H1 (cell line): ENCODE measurements around the gene RAP1GAP. TPM values are rescaled to one million over a fixed set of nuclear protein-coding genes. Genes with fewer than 3 reads are reported as not detected.

Source experiments
- CTCF ChIA-PET: fragments of 300-600 bp; sonication (Branson Sonifier 250); formaldehyde crosslinking; loops from one replicate; lab custom pipeline; 2021; ENCODE audit not compliant: partially characterized antibody; lab: Charles Lee
- POLR2A ChIA-PET: fragments of 300-600 bp; sonication (Branson Sonifier 250); formaldehyde crosslinking; loops from one replicate; lab custom pipeline; 2021; ENCODE audit warnings: inconsistent platforms; ENCODE audit not compliant: partially characterized antibody; lab: Charles Lee
- DNase-seq, 2 experiments: peaks; one replicate each; pipeline versions ENCODE4 v3.0.0 to v3.0.0-alpha.2; 2010 to 2022; ENCODE audit warnings: low spot score in 2 of 2, low read depth in 1 of 2, mixed read lengths in 1 of 2
- FAIRE-seq: peaks from 2 replicates; lab custom pipeline; 2011; peaks lifted over from hg19 to GRCh38; lab: Jason Lieb, UNC
- H2AFZ ChIP-seq: 2 replicates; pipeline ENCODE4 v1.8.1; 2012; ENCODE audit warnings: low read length, inconsistent platforms
- H2AK5ac ChIP-seq: 2 replicates; pipeline ENCODE4 v1.6.1; 2013; ENCODE audit warnings: low read depth, low read length
- H2BK120ac ChIP-seq: replicated peaks from 2 replicates; pipeline ENCODE3; 2013; ENCODE audit warnings: low read depth, low read length, inconsistent platforms
- H2BK12ac ChIP-seq: 2 replicates; pipeline ENCODE4 v1.6.1; 2013; ENCODE audit warnings: low read depth, low read length
- H2BK15ac ChIP-seq: 2 replicates; pipeline ENCODE4 v1.6.1; 2013; ENCODE audit warnings: low read length
- H2BK20ac ChIP-seq: 2 replicates; pipeline ENCODE4 v1.6.1; 2013; ENCODE audit warnings: low read length
- H2BK5ac ChIP-seq: 2 replicates; pipeline ENCODE4 v1.6.1; 2013; ENCODE audit warnings: low read depth, low read length
- H3K14ac ChIP-seq: 2 replicates; pipeline ENCODE4 v1.6.1; 2013; ENCODE audit warnings: inconsistent platforms; ENCODE audit not compliant: insufficient read length
- H3K18ac ChIP-seq: 2 replicates; pipeline ENCODE4 v1.6.1; 2013; ENCODE audit warnings: low read length; ENCODE audit errors: extremely low read depth
- H3K23ac ChIP-seq: 2 replicates; pipeline ENCODE4 v1.6.1; 2013; ENCODE audit warnings: inconsistent platforms; ENCODE audit not compliant: insufficient read length
- H3K23me2 ChIP-seq: 2 replicates; pipeline ENCODE4 v1.6.1; 2013; ENCODE audit warnings: low read depth, low read length
- H3K27ac ChIP-seq: 2 replicates; pipeline ENCODE4 v1.6.1; 2011; ENCODE audit warnings: low read depth, low read length, inconsistent platforms
- H3K27me3 ChIP-seq, 4 experiments: replicated peaks in 1 of 4; 1 replicate in 1 of 4; 2 replicates in 3 of 4; pipeline versions ENCODE4 v1.6.1 to v1.8.1; 2011 to 2013; ENCODE audit warnings: low read length in 3 of 4, mild to moderate bottlenecking in 3 of 4, inconsistent platforms in 2 of 4, mixed read lengths in 2 of 4, moderate library complexity in 1 of 4; ENCODE audit not compliant: control insufficient read depth in 3 of 4, insufficient read depth in 3 of 4; ENCODE audit errors: extremely low read depth in 1 of 4
- H3K36me3 ChIP-seq, 4 experiments: 2 replicates each; pipeline versions ENCODE4 v1.6.1 to v1.8.1; 2011 to 2013; ENCODE audit warnings: mild to moderate bottlenecking in 4 of 4, low read length in 3 of 4, moderate library complexity in 2 of 4, control low read depth in 1 of 4, inconsistent platforms in 1 of 4; ENCODE audit not compliant: insufficient read depth in 4 of 4, control insufficient read depth in 2 of 4
- H3K4ac ChIP-seq: replicated peaks from 2 replicates; pipeline ENCODE3; 2013; ENCODE audit warnings: low read length, low read depth, mixed read lengths, inconsistent platforms; ENCODE audit not compliant: insufficient read length
- H3K4me1 ChIP-seq, 4 experiments: replicated peaks in 1 of 4; 1 replicate in 1 of 4; 2 replicates in 3 of 4; pipeline versions ENCODE4 v1.6.1 to v1.8.1; 2011 to 2013; ENCODE audit warnings: low read length in 3 of 4, inconsistent platforms in 2 of 4, mixed read lengths in 1 of 4; ENCODE audit not compliant: insufficient read depth in 4 of 4, control insufficient read depth in 3 of 4
- H3K4me2 ChIP-seq, 2 experiments: 2 replicates each; pipeline versions ENCODE4 v1.6.1 to v1.8.1; 2011 to 2013; ENCODE audit warnings: low read depth in 2 of 2, low read length in 2 of 2, control low read depth in 1 of 2, inconsistent platforms in 1 of 2, mild to moderate bottlenecking in 1 of 2; ENCODE audit not compliant: insufficient read depth in 1 of 2
- H3K4me3 ChIP-seq, 4 experiments: fragments of 200-600, 300-600 bp in 1 of 4; sonication (generic), shearing (Covaris generic), sonication (Bioruptor Twin) in 1 of 4; 2 replicates each; pipeline versions ENCODE4 v1.5.1 to v1.8.1; 2011 to 2016; ENCODE audit warnings: low read length in 4 of 4, low read depth in 3 of 4, control low read depth in 2 of 4, inconsistent platforms in 2 of 4, mild to moderate bottlenecking in 2 of 4, mixed read lengths in 1 of 4, moderate library complexity in 1 of 4; ENCODE audit not compliant: insufficient read depth in 2 of 4; ENCODE audit errors: extremely low read depth in 1 of 4
- H3K56ac ChIP-seq: replicated peaks from 2 replicates; pipeline ENCODE3; 2013; ENCODE audit warnings: low read depth, mild to moderate bottlenecking, mixed read lengths, low read length, inconsistent platforms; ENCODE audit not compliant: insufficient read length
- H3K79me1 ChIP-seq: 2 replicates; pipeline ENCODE4 v1.6.1; 2013; ENCODE audit warnings: low read depth, low read length, control low read depth
- H3K79me2 ChIP-seq, 2 experiments: 2 replicates each; pipeline versions ENCODE4 v1.6.1 to v1.8.1; 2012 to 2013; ENCODE audit warnings: low read length in 2 of 2, mild to moderate bottlenecking in 2 of 2, inconsistent platforms in 1 of 2; ENCODE audit not compliant: insufficient read depth in 2 of 2, control insufficient read depth in 1 of 2
- H3K9ac ChIP-seq, 4 experiments: replicated peaks in 1 of 4; 1 replicate in 1 of 4; 2 replicates in 3 of 4; pipeline versions ENCODE4 v1.6.1 to v1.8.1; 2011 to 2013; ENCODE audit warnings: low read depth in 3 of 4, low read length in 3 of 4, control low read depth in 2 of 4, mild to moderate bottlenecking in 2 of 4, moderate library complexity in 2 of 4, inconsistent platforms in 1 of 4; ENCODE audit errors: extremely low read depth in 1 of 4
- H3K9me3 ChIP-seq, 2 experiments: 2 replicates each; pipeline versions ENCODE4 v1.6.1 to v1.8.1; 2012 to 2013; ENCODE audit warnings: mild to moderate bottlenecking in 2 of 2, moderate library complexity in 2 of 2, control low read depth in 1 of 2, inconsistent platforms in 1 of 2, low read depth in 1 of 2, low read length in 1 of 2, mixed read lengths in 1 of 2; ENCODE audit not compliant: insufficient read depth in 2 of 2
- H4K20me1 ChIP-seq, 2 experiments: replicated peaks in 1 of 2; 2 replicates each; pipeline versions ENCODE3 to v1.8.1; 2011 to 2013; ENCODE audit warnings: inconsistent platforms in 2 of 2, low read length in 2 of 2, mild to moderate bottlenecking in 1 of 2; ENCODE audit not compliant: insufficient read depth in 2 of 2, control insufficient read depth in 1 of 2
- H4K5ac ChIP-seq: 2 replicates; pipeline ENCODE4 v1.6.1; 2013; ENCODE audit warnings: low read length, low read depth, mixed read lengths, inconsistent platforms; ENCODE audit not compliant: insufficient read length
- H4K8ac ChIP-seq: 2 replicates; pipeline ENCODE4 v1.8.0; 2013; ENCODE audit warnings: mild to moderate bottlenecking, moderate library complexity, low read length, inconsistent platforms; ENCODE audit not compliant: insufficient read depth; ENCODE audit errors: extremely low read depth
- H4K91ac ChIP-seq: replicated peaks from 2 replicates; pipeline ENCODE3; 2013; ENCODE audit warnings: low read length, mixed read lengths, inconsistent platforms; ENCODE audit not compliant: insufficient read length
- BACH1 ChIP-seq: IDR thresholded peaks from 2 replicates; pipeline ENCODE4 v1.6.1; 2012; ENCODE audit warnings: low read length, improper control_type of control experiment
- CBX8 ChIP-seq: fragments of 300-800, 300-1000 bp; sonication (generic); IDR thresholded peaks from 2 replicates; pipeline ENCODE4 v1.7.1; 2016; ENCODE audit warnings: low read depth, low read length, borderline replicate concordance
- CHD1 ChIP-seq: IDR thresholded peaks from 2 replicates; pipeline ENCODE4 v1.6.1; 2012; ENCODE audit warnings: low read depth, low read length, improper control_type of control experiment
- EGR1 ChIP-seq: IDR thresholded peaks from 2 replicates; pipeline ENCODE4 v1.6.1; 2011; ENCODE audit warnings: low read depth, low read length, borderline replicate concordance
- SIRT6 ChIP-seq: IDR thresholded peaks from one replicate; pipeline ENCODE4 v1.7.1; 2012; ENCODE audit warnings: low read length, inconsistent platforms
- SP4 ChIP-seq: IDR thresholded peaks from 2 replicates; pipeline ENCODE4 v1.6.1; 2012; ENCODE audit warnings: low read length, inconsistent platforms
- WGBS, 2 experiments: shearing (Covaris generic) in 1 of 2; methylation state at CpG; one replicate each; pipeline versions ENCODE4 v1.1.6 to v1.1.7; 2013 to 2015; ENCODE audit warnings: low lambda C conversion rate in 2 of 2, mixed read lengths in 2 of 2, inconsistent platforms in 1 of 2, low coverage in 1 of 2, missing lambda C conversion rate in 1 of 2; ENCODE audit not compliant: insufficient replicate concordance in 2 of 2, insufficient coverage in 1 of 2, insufficient read length in 1 of 2; ENCODE audit errors: extremely low coverage in 1 of 2, missing lambda C conversion rate in 1 of 2; 5-methylcytosine and 5-hydroxymethylcytosine counted together
- polyA plus RNA-seq, 7 experiments: library from polyadenylated mRNA; depleted of rRNA in 3 of 7; stranded (reverse) in 5 of 7; unstranded in 2 of 7; fragments of >200 nt in 5 of 7; fragments of 200-250 nt in 2 of 7; gene quantifications; 1 replicate in 5 of 7; 2 replicates in 1 of 7; 4 replicates in 1 of 7; pipeline versions ENCODE4 v1.2.1 to v1.2.3, GENCODE V29; 2011 to 2013; ENCODE audit warnings: missing spikeins in 2 of 7, mixed read lengths in 2 of 7
- total RNA-seq: library from RNA; stranded (reverse); fragmentation: NEBNext Ultra II Directional; extraction: Animal tissue kit (Norgen Biotek cat#: 25700); gene quantifications from 2 replicates; pipeline ENCODE4 v1.2.1, GENCODE V29; 2021
- TF ChIP-seq, protein P1 (sequence below): IDR thresholded peaks from 2 replicates; pipeline ENCODE4 v1.6.1; 2011; ENCODE audit warnings: low read length, improper control_type of control experiment

Gene RAP1GAP
- total and polyA plus RNA-seq, 2 of the 8 experiments (the other 6 are each of a cell fraction or from before 2014, with no cell fraction given), result 8.4 TPM

DNA sequence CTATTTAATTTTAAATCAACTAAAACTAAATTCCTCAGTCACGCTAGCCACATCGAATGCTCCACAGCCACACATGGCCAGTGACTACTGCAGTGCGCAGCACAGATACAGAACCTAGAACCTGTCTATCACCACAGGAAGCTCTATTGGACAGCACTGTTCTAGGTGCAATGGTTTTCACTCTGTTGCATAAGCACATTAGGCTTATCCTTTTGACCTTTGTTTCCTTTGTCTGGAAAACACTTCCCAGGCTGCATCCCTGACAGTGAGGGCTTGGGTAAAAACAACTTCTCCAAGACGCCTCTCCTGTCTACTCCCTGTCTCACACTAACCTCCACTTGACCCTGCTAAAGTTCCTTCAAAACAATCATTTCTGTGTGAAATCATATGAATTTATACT is 33.6 kb upstream of the RAP1GAP start:
- H3K4me3 ChIP-seq, result no peak overlapping the region
- no peak overlapping the region for H2BK15ac ChIP-seq
- H2BK120ac ChIP-seq, result no peak overlapping the region
- no peak overlapping the region for H3K4ac ChIP-seq
- no peak overlapping the region for H4K5ac ChIP-seq
- no peaks in the 10 kb centered on the region for H3K79me2 ChIP-seq
- no peak overlapping the region for H2BK12ac ChIP-seq
- H3K56ac ChIP-seq, result no peak overlapping the region
- POLR2A ChIA-PET, result interaction anchor here (1.7 kb wide), 1 partner anchor 80 kb away, joined by 6 read pairs; the partner anchor contains the start of gene USP48
- TF ChIP-seq EGR1 (no peak), SP4 (no peak), CBX8 (no peak), BACH1 (no peak), SIRT6 (no peak), CHD1 (no peak)
- TF ChIP-seq, protein P1, sequence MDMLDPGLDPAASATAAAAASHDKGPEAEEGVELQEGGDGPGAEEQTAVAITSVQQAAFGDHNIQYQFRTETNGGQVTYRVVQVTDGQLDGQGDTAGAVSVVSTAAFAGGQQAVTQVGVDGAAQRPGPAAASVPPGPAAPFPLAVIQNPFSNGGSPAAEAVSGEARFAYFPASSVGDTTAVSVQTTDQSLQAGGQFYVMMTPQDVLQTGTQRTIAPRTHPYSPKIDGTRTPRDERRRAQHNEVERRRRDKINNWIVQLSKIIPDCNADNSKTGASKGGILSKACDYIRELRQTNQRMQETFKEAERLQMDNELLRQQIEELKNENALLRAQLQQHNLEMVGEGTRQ, result no peak
- TF ChIP-seq, all 59 proteins: peak for 0
- H4K8ac ChIP-seq, result no peak overlapping the region
- H3K27me3 ChIP-seq, result no peaks in the 10 kb centered on the region
- H3K36me3 ChIP-seq, result peaks cover 4 to 46% (median 30%) of the 10 kb centered on the region in 4 experiments; a peak in 7 of 8 replicates
- H2AFZ ChIP-seq, result no peak overlapping the region
- CTCF ChIA-PET, result interaction anchor here (1.1 to 2.6 kb wide), 9 partner anchors 11 to 126 kb away, joined by 3 to 13 read pairs (median 5); no protein-coding TSS in a partner anchor
- 89% methylated on average over 4 of the region's 4 CpGs; no CpG with 5 or more reads in 1 of the 2 experiments for WGBS, 2 experiments
- no peak overlapping the region for H2BK20ac ChIP-seq
- H3K4me1 ChIP-seq, result peaks cover 2 to 9% (median 5%) of the 10 kb centered on the region in 4 experiments; a peak in 4 of 7 replicates
- no peak overlapping the region for H2BK5ac ChIP-seq
- H3K4me2 ChIP-seq, result no peak overlapping the region
- no peak overlapping the region for H3K14ac ChIP-seq
- FAIRE-seq (no peak), DNase-seq (no peak)
- no peak overlapping the region for H2AK5ac ChIP-seq
- H4K91ac ChIP-seq, result no peak overlapping the region
- H3K23me2 ChIP-seq, result no peaks in the 10 kb centered on the region
- no peaks in the 10 kb centered on the region; the same call in 1 of the 2 replicates for H3K79me1 ChIP-seq
- H3K9me3 ChIP-seq, result no peaks in the 10 kb centered on the region
- no peak overlapping the region for H3K23ac ChIP-seq
- H3K18ac ChIP-seq, result no peak overlapping the region
- no peak overlapping the region for H3K27ac ChIP-seq
- H4K20me1 ChIP-seq, result peaks cover 0 to 3% of the 10 kb centered on the region in 2 experiments
- H3K9ac ChIP-seq, result no peak overlapping the region
